Suppressor macrophage (primary cell): ENCODE results near the gene F8.
"Not testable (repeated sequence)": the region's sequence is repeated elsewhere in the genome, so short reads cannot be mapped to it uniquely, and the experiment has no call there.

Experiments
- DNase-seq, 4 experiments: peaks; one replicate each; pipeline ENCODE4 v3.0.0-alpha.2; 2020 to 2022

The F8 gene

DNA sequence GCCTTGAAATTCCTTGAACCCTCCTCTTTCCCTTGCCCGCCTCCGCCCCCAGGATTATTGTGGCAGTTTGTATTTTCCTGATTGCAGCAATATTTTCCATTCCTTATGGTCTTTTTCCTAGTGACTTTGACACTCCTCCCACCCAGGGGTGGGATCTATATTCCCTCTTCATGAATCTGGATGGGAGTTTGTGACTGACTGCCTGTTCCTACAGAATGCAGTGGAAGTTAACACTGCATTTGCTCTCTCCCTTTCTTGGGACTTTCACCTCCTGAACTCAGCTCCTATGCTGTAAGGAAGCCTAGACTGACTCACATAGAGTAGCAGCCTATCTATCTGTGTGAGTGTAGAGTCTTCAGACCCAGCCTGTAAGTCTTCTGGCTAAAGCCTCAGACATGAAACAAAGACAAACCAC is 6.4 kb upstream of the F8 start:
- peak in 1 of 4 experiments; percentile 11 for DNase-seq

DNA sequence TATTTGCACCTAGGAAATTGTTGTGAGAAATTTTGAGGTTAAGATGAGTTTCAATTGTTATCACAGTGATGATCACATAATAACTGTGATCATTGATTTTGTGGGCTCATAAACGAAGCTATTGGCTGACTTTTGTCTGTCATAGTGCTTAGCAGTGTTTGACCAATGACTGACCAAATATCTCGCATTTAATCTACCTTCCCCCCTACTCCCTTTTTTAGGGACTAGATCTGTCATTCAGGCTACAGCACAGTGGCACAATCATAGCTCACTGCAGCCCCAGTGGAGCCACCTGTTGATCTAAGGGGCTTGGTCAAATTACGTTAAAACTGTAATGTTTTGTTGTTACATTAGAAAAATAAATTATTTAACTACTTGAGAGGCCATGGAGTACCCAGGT is 5.6 kb upstream of the F8 start:
- no peak for DNase-seq

DNA sequence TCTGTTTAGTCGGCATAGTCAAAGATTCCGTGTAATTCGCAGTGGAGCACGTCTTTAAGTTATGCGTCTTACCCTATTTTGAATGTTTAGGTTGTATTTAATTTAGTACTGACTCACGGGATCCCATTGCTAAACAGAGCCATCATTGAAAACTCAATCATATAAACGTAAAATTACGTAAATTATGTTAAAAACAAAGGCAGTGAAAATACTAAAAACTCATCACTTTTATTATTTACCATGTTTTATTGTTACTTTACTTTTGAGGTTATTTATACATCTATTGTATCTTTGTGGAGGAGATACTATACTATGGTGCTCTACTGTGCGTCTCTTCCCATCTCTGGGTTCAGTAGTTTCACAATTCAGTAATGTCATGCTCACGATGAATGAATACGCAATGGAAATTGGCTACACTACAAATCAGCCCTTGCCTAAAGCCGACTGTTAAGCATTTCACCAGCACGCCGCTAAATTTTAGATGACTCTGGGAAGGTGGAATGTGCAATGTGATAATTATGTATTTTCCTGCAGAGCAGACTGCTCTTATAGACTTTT is 5.1 kb upstream of the F8 start:
- DNase-seq: peak; percentile 48 to 85 (median 70)

DNA sequence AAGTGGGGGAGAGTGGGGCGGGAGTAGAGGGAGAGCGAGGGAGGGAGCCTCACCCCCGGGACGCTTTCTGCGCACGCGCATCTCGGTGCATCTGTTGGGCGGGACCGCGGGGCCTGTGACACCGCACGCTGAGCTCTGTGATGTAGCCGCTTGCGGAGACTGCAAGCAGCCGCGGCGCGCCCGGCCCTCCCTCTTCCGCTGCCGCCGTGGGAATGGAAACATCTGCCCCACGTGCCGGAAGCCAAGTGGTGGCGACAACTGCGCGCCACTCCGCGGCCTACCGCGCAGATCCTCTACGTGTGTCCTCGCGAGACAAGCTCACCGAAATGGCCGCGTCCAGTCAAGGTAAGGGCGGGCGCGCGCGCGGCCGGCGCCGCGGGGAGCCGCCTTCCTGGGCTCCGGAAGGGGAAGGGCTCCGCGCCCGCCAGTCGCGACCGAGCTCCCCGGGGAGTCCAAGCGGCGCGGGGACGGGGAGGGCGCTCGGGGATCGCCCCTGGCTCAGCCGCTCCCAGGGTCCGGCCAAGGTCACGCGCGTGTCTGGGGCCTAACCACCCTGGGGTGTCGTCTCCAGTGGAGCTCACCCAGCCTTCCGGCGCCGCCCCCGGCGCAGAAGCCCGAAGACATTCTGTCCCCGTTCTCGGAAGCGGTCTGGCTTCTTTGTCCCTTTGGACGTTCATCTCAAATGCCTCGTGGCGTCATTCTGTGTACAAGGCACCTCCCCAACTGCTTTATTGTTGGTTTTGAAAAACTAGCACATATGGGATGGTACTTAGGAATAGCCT is 4.4 kb upstream of the F8 start, which contains the start of gene FUNDC2:
Gene FUNDC2 (plus strand): TSS at position 118 of the 782 bp plus-strand sequence. CDS start 95 bp downstream, at position 213.
- peak; percentile 94 to 96 (median 96) for DNase-seq

DNA sequence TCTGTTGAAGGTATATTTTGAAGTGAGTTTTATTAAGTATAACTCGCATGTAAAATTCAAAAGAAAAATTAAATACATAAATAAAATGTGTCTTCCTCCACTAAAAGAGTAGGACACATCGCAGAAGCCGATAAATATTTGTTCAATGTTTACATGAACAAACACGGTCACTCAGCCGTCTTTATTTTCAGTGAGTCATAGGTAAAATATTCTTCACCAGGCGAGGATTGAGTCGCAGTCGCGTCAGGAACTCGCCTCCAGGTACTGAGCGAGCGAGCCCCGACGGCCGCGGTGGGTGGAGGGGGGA is 3.9 kb upstream of the F8 start:
- no peak for DNase-seq

DNA sequence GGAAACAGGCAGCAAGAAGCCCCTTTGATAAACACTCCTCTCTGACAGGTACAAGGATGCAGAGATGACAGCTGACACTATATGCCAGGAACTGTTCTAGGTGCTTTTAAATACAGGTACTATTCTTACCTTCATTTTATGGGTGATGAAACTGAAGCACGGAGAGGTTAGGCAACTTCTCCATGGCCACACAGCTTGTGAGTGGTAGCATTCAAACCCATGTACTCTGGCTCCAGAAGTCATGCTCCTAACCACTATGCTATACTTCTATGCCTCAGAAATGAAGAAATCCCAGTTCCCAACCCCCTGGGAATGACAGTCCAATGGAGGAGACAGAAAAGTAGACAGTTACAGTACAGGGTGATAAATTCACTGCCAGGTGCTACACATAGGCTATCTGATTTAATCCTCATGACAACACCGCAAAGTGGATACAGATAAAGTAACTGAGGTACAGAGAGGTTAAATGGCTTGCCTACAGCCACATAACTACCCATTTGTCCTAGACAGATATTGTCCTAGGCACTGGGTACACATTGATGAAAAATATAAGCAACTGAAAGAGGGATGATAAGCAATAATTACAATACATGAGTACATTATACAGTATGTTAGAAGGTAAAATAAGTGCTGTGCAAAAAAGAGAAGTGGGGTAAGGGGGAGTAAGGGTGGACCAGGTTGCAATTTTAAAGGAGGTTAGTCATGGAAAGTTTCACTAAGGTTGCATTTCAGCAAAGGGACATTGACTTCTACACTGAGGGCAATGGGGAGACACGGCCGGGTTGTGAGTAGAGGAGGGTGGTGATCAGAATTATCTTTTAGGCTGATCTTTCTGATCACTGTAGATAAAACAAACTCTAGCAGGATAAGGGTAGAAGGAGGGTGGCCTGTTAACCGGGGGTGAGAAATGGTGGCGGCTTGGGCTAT is 1.6 kb upstream of the F8 start:
- DNase-seq: no peak

DNA sequence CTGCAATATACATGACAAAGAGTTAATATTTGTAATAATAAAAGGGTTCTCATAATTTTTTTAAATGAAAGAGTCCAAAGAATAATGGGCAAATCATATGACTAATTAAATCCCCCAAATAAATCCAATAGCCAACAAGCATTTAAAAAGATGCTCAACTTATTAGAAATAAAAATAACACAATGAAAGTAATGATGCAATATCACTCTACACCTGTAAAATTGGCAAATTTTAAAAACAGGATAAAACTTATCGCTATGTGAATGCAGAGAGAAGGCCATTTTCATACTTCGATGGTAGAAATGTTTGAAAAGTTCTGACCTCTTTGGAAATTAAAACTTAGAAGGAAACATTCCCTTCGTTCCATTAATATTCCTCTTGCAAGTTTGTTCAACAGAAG is 1.9 kb downstream of the F8 start:
- no peak for DNase-seq

DNA sequence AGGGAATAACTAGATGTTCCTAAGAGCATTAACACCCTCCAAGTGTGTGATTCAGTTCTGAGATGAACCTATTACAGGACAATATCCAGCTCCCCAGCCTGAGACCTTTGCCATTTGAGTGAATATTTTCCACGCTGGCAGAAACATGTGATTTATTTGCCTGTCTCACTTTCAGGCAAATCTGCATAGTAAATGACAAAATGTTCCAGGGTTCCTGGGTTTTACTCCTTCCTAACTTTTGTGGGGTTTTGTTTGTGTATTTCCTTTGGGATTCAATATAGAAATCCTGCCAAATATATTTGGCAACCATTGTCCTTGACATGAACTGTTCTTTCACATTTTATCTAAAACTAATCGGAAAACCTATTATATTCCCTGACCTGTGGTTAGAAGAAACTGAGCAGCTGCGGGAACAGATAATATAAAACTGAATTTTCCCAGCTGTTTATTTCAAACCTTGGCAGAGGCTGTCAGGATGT is 12.5 kb downstream of the F8 start:
- no peak for DNase-seq

DNA sequence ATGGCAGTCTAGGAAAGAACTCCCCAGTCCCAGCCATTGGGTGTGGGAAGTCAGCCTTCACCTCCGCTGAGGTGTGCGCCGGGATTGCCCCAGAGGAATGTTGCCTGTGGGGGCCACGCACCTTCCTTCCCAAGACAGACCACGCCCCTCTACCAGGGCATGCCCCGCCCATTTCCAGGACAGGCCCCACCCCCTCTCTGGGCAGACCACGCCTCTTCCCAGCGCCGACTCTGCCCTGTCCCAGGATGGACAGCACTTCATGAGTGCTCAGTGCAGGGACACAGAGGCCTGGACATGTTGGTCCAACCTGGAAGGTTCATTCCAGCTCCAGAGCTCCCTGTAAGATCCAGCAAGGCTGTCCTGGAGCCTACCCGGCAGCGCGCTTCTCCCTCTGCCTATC is 13.9 kb downstream of the F8 start:
- not testable (repeated sequence) for DNase-seq

DNA sequence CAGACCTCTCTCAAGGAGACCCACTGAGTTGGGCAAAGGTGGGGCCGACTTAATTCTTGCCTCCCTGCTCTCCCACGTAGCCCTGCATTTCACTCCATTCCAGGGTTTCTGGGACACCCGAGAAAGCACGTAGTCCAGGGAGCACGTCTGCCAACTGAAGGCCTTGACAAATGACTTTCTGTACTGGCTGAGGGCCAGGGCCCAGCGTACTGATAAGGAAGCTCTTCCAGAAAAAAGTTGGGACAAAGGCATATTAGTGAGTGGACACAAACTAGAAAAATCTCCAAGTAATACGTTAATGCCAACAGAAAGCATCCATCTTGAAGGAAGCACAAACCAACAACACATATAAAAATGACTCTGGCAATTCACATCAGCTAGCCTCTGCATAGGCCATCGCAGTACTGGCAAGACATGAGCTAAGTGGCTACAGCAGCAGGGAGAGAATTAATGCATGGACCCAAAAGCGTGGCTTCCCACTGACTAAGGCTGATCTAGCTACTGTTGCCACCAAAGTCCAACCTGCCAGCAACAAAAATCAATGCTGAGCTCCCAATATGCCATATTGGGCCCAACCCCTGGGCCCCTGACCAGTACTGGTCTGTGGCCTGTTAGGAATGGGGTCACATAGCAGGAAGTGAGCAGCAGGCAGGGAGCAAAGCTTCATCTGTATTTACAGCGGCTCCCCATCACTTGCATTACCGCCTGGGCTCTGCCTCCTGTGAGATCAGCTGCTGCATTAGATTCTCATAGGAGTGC is 15.4 kb downstream of the F8 start:
- not testable (repeated sequence) for DNase-seq

DNA sequence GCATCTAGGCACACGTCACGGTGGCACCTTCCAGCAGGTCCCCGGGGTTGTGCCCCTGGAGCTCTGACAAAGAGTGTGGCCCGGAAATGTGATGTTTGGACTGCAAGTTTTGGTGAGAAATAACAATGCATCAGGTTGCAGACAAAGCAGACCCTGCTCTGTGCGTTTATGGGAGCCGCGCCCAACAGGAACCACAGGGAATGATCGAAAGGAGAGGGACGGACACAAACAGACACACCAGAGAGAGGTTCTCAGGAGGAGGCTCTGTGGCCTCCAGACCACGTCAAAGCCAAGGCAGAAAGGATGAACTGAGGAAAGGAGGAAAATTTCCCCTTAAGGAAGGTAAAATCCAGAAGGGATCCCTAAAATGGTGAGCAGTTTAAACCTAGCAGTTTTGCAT is 16.1 kb downstream of the F8 start:
- not testable (repeated sequence) for DNase-seq

DNA sequence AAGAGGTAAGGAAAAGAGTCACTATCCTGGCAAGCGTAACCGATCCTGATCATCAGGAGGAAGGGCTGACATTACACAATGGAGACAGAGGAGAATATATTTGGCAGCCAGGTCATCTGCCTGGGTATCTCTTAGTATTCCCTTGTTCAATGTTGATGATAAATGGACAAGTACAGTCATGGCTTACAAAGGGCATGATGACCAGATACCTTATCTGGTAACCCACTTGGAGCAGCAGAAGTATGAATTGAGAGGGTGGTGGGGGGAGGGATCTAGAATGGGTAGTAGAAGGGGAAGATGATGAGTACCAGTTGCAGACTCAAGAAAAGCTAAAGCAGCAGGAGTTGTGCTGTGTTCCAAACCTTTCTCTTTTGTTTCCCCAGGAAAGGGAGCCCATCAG is 17.3 kb downstream of the F8 start:
- no peak for DNase-seq

DNA sequence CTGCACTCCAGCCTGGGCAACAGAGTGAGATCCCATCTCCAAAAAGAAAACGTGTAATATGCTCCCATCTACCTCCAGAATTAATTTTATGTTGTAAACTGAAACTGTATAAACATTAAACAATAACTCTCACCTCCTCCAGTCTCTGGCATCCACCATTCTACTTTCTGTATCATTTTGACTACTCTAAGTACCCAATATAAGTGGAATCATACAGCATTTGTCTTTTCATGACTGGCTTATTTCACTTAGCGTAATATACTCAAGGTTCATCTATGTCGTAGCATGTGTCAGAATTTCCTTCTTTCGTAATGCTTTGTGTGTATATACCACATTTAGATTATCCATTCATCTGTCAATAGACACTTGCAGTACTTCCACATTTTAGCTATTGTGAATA is 20.6 kb downstream of the F8 start:
- DNase-seq: no peak

DNA sequence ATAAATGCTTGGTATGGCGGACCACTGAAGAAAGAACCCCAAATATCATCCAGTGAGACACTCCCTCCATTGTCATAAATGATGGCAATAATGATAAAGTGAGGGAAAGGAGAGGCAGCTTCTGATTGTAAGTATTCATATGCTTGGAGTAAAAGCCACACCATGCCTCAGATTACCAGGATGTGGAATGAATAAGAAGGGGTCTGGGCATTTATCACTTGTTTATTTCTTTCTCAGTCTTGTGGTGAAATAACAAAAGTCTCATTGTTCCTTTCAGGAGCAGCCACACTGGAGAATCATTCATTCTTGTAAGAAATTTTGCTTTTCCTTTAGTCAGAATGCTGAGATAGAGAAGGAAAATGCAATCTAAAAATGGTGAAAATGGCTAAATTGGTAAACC is 21.7 kb downstream of the F8 start:
- DNase-seq: no peak

DNA sequence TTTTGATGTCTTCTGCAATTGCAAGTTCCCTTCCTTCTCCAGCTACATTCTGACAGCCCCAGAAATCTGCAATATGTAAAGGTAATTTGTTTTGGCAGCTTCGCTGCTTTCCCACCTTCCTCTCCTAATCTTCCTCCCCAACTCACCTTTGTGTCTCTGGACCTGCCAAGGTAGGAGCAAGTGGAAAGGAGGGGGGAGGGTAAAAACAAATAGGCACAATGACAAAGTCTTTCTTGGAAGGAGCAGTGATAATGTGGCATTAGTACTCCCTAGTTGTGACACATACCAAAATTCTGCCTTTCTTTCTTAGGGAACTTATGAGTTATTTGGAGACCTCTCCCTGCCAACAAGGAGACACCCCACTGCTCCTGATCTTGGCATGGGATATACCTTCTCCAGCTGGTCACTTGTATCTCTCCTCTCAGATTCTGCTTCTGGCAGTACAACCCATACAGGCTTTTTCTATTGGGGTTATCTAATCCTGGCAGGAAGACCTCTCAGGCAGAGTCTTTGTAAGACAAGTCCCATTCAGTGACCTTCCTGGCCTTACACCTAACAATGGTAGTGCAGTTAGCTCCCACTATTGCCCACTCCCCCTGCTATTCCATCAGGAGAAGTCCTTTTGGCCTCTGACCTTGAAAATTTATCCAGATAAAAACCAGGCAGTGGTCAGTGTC is 24.2 kb downstream of the F8 start:
- DNase-seq: no peak

DNA sequence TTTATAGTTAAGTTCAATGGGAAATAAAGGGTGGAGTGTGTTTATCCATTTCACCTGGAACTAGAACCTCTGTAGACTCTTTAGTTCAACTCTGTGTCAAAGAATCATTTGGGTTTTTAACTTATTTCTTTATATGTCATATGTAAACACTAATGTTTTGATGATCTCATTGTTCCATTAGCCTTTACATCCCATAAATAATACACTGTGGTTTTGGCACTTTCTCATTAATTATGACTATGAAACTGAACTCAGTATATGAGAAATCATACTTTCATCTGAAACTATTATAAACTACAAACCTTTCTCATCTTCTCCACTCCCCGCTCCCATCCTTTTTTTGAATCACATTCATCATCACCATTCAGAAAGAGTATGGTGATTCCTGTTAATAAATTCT is 31.0 kb downstream of the F8 start:
- no peak for DNase-seq

DNA sequence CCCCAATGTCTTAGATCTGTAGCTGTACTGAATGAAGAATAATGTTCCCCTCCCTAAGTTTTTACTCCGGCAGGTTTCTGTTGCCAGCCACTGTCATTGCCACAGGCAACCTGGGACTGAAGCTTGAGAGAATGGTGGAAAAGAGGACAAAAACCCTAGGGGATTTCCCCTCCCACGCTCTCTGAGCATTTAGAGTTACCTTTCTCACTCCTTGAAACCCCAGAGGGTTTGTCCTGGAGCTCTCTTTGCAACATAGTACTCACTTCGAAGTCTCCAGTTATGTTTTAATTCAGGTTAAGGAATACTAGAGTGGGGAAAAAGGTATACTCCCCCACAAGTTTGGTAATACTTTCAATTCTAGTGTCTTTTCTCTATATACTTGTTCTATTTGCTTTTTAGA is 31.5 kb downstream of the F8 start:
- DNase-seq: no peak

DNA sequence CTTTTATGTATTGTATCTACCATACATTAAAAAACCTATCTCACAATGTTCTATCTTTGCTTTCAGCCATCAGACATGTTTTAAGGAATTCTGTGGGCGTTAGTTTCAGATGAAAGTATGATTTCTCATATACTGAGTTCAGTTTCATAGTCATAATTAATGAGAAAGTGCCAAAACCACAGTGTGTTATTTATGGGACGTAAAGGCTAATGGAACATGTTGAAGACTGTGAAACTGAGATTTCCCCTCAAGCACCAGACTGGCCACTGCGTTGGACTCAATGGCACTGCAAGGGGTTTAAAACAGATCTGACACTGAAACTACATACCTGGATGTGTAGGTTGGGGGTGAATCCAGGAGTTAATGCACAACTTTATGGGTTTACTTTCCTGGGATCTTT is 32.0 kb downstream of the F8 start:
- DNase-seq: no peak

DNA sequence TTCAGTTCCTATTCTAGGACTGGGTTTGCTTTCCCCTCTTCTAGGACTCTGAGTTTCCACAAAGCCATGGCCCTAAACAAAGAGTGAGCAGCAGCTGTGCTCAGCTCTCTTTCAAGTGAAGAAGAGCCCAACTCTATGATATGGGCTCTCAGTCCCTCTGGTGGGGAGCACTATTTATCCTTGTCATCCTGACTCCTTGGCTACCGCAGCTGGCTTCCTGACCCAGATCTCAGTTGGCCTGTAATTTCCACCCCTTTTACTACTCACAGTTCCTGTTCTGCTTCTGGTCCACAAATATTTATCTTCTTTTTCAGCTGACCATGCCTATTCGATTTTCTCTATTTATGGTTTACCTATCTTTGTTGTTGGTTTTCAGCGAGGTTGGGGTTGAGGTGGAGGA is 33.8 kb downstream of the F8 start:
- no peak for DNase-seq

DNA sequence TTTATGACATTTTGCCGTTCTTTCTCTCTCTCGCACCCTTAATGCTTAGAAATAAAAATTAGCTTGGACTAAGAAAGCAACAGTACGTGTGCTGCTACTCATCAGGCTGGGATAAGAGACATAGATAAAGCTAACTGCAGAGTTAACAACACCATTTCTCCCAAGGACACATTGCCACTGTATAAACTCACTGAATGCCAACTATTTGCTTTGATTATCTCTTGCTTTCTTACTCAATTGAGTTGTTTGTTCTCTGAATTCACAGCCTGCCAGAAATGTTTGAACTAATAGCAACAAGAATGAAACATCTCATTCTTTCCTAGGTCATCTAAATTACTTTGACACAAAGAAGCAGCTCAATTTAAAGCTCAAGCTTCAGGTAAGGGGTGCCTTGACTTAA is 34.6 kb downstream of the F8 start:
- DNase-seq: no peak

DNA sequence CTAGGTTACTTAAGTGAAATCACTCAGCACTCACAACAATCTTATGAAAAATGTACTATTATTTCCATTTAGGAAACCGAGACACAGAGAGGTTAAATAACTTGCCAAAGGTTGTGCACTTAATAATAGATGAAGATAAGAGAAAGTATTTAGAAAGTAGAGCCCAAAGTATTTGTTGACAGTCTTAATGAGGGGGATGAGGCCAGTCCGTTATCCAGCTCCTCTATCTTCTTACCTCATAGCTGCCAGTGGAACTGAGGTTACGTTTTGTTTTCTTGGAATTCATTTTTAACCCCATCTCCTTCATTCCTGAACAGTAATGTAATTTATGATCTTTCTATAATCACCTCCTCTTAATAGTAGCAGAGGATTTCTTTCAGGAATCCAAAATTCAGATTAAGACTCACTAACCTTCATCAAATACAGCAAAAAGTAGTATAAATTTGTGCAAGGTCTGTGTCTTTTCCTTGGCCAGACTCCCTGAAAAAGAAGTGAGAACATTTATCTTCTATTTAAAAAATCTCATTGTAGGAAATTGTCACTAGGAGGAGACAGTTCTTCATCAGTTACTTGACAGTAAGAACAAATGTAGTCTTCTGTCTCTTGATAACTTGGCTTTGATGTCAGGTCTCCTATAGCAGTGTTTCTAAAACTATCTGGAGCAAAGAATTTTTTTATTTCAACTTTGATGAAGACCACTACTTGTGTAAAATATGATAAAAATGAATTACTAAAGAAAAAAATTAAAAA is 35.5 kb downstream of the F8 start:
- DNase-seq: no peak

DNA sequence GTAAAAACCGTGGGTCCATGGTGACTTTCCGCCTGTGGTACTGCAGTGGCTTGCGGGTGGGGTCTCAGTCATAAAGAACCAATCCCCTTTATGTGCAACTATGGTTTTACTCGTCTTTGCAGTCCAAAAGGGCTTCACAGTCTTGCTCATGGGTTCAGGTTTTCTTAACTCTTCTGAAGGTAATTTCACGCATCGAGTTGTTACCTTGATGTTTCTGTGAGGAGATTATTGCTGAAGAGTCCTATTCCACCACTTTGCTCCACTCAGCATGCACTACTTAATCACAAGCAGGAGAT is 41.5 kb downstream of the F8 start:
- DNase-seq: no peak
